Suprapubic skin (tissue), 4 donors: ENCODE measurements around the gene KLK12.

Experiments
- POLR2A ChIP-seq, 2 donors: fragments of 450-650 bp; IDR thresholded peaks; one replicate each; pipeline ENCODE4 v1.6.1; 2017; ENCODE audit warnings: antibody characterized with exemption in 2 of 2, mild to moderate bottlenecking in 2 of 2, moderate library complexity in 2 of 2
- POLR2AphosphoS5 ChIP-seq, 3 donors: sonication (generic); formaldehyde crosslinking; IDR thresholded peaks; one replicate each; pipeline ENCODE4 v1.6.1; 2017; ENCODE audit warnings: antibody characterized with exemption in 3 of 3
- TF ChIP-seq, protein P1 (sequence below), 2 donors: fragments of 200-600 bp in 1 of 2; fragments of 450-650 bp in 1 of 2; sonication (generic) in 1 of 2; IDR thresholded peaks; one replicate each; pipeline ENCODE4 v1.5.1; 2016 to 2019; ENCODE audit warnings: antibody characterized with exemption in 2 of 2, mild to moderate bottlenecking in 1 of 2, moderate library complexity in 1 of 2

DNA sequence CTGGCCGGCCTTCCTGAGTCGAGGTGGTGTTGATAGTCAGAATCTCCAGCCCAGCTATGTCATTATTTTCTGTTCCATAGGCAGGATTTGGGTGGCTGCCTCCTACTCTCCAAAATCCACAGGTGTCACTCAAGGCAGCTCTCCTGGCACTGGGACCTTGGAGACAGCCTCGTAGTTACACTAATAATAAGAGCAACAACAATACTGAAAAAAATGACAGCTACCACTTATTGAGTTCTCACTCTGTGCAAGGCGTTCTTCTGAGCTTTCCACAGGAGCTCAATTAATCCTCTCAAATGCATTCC lies 12.2 kb upstream of the KLK12 start:
- TF ChIP-seq, protein P1, sequence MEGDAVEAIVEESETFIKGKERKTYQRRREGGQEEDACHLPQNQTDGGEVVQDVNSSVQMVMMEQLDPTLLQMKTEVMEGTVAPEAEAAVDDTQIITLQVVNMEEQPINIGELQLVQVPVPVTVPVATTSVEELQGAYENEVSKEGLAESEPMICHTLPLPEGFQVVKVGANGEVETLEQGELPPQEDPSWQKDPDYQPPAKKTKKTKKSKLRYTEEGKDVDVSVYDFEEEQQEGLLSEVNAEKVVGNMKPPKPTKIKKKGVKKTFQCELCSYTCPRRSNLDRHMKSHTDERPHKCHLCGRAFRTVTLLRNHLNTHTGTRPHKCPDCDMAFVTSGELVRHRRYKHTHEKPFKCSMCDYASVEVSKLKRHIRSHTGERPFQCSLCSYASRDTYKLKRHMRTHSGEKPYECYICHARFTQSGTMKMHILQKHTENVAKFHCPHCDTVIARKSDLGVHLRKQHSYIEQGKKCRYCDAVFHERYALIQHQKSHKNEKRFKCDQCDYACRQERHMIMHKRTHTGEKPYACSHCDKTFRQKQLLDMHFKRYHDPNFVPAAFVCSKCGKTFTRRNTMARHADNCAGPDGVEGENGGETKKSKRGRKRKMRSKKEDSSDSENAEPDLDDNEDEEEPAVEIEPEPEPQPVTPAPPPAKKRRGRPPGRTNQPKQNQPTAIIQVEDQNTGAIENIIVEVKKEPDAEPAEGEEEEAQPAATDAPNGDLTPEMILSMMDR (IDR thresholded peaks at IDR 0.05), result no peak
- TF ChIP-seq POLR2AphosphoS5 (IDR thresholded peaks at IDR 0.05) (no peak), POLR2A (IDR thresholded peaks at IDR 0.05) (no peak)
